Sigmoid colon (tissue), 4 donors: Measurements from ENCODE around the gene SPEM3.

Source experiments
- EP300 ChIP-seq, 4 donors: sonication (generic); formaldehyde crosslinking; IDR thresholded peaks; one replicate each; pipeline ENCODE4 v1.6.1; 2017; ENCODE audit warnings: antibody characterized with exemption in 4 of 4
- POLR2A ChIP-seq, 2 donors: fragments of 450-650 bp; IDR thresholded peaks; one replicate each; pipeline ENCODE4 v1.6.1; 2016; ENCODE audit warnings: antibody characterized with exemption in 2 of 2, mild to moderate bottlenecking in 2 of 2, moderate library complexity in 2 of 2
- POLR2AphosphoS5 ChIP-seq, 4 donors: sonication (generic); formaldehyde crosslinking; IDR thresholded peaks; one replicate each; pipeline ENCODE4 v1.6.1; 2017; ENCODE audit warnings: antibody characterized with exemption in 4 of 4
- TF ChIP-seq, protein P1 (sequence below), 4 experiments: fragments of 450-650 bp in 3 of 4; fragments of 200-600 bp in 1 of 4; IDR thresholded peaks; one replicate each; pipeline ENCODE4 v1.5.1; 2016 to 2019; ENCODE audit warnings: antibody characterized with exemption in 4 of 4, mild to moderate bottlenecking in 3 of 4, moderate library complexity in 2 of 4

DNA sequence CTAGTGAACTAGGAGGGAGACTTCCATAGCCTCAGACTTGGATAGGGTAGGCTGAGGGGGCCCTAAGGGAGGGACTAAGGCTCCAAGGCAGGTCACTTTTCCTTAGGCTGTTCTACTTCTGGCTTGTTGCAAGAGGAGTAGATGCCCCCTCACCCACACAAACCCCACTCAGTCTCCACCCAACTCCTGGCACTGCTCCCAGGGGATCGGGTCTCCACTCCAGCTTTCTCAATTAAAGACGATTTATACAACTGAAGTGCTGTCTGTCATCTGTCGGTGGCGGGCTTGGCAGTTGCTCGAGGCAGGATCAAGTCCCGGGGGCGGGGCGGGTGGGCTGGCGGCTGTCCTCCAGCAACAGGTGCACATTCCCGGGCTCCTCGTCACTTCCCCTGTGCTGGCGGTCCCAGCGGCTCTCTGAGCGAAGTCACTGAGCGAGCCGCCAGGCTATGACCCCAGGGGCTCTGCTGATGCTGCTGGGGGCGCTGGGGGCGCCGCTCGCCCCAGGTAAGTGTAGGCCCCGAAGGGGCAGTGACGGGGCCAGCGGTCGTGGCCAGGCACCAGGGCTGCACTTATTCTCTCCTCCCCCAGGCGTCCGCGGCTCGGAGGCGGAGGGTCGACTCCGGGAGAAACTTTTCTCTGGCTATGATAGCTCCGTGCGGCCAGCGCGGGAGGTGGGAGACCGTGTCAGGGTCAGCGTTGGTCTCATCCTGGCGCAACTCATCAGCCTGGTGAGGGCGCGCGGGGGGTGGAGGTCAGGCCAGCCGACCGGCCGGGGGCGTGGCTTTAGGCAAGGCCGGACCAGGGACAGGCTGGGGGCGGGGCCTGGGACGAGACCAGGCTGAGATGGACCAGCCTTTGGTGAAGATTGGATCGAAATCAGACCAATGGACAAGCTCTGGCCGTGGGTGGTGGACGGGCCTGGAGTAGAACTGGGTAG, 16.3 kb downstream of the SPEM3 start, which contains the start of gene CHRNB1:
- TF ChIP-seq, protein P1, sequence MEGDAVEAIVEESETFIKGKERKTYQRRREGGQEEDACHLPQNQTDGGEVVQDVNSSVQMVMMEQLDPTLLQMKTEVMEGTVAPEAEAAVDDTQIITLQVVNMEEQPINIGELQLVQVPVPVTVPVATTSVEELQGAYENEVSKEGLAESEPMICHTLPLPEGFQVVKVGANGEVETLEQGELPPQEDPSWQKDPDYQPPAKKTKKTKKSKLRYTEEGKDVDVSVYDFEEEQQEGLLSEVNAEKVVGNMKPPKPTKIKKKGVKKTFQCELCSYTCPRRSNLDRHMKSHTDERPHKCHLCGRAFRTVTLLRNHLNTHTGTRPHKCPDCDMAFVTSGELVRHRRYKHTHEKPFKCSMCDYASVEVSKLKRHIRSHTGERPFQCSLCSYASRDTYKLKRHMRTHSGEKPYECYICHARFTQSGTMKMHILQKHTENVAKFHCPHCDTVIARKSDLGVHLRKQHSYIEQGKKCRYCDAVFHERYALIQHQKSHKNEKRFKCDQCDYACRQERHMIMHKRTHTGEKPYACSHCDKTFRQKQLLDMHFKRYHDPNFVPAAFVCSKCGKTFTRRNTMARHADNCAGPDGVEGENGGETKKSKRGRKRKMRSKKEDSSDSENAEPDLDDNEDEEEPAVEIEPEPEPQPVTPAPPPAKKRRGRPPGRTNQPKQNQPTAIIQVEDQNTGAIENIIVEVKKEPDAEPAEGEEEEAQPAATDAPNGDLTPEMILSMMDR (IDR thresholded peaks at IDR 0.05), result no peak
- TF ChIP-seq POLR2AphosphoS5 (IDR thresholded peaks at IDR 0.05) (no peak), POLR2A (IDR thresholded peaks at IDR 0.05) (no peak), EP300 (IDR thresholded peaks at IDR 0.05) (no peak)
